Testis (tissue), 3 donors: Measurements from ENCODE around the gene EYS. TPM values are rescaled to one million over a fixed set of nuclear protein-coding genes. Genes with fewer than 3 reads are reported as not detected.
"Not testable (repeated sequence)": the region's sequence is repeated elsewhere in the genome, so short reads cannot be mapped to it uniquely, and the experiment has no call there.

ENCODE experiments used
- DNase-seq: peaks from one replicate; pipeline ENCODE4 v3.0.0-alpha.2; 2019
- H3K27ac ChIP-seq, 2 donors: fragments of 200-600 bp; sonication (generic); one replicate each; pipeline ENCODE4 v1.5.1; 2019
- H3K27me3 ChIP-seq: fragments of 200-600 bp; sonication (generic); one replicate; pipeline ENCODE4 v1.5.1; 2019
- H3K36me3 ChIP-seq: fragments of 200-600 bp; sonication (generic); one replicate; pipeline ENCODE4 v1.5.1; 2017; ENCODE audit warnings: low read depth; ENCODE audit errors: missing control alignments
- H3K4me1 ChIP-seq: fragments of 200-600 bp; sonication (generic); one replicate; pipeline ENCODE4 v1.5.1; 2019
- H3K4me3 ChIP-seq, 2 donors: fragments of 200-600 bp; sonication (generic); one replicate each; pipeline ENCODE4 v1.5.1; 2017 to 2019
- H3K9me3 ChIP-seq: fragments of 200-600 bp; sonication (generic); one replicate; pipeline ENCODE4 v1.5.1; 2017
- POLR2A ChIP-seq: fragments of 450-650 bp; IDR thresholded peaks from one replicate; pipeline ENCODE4 v1.6.1; 2017; ENCODE audit warnings: antibody characterized with exemption, mild to moderate bottlenecking, moderate library complexity
- WGBS, 2 donors: methylation state at CpG; one replicate each; pipeline ENCODE4 v1.1.5; 2018; 5-methylcytosine and 5-hydroxymethylcytosine counted together
- intact Hi-C: fragments of 100-400 bp; cut with DNase I; formaldehyde crosslinking; loops from one replicate; pipeline ENCODE4 v1.15.1; 2023; ENCODE audit warnings: low total_unique reads
- polyA plus RNA-seq: library from polyadenylated mRNA; stranded (reverse); fragments of 350-450 nt; fragmentation: Illumina TruSeq; extraction: RNeasy Lipid Tissue Mini Kit (QIAGEN cat#74804); gene quantifications from one replicate; pipeline ENCODE4 v1.2.3, GENCODE V29; 2014; ENCODE audit warnings: low read depth, low replicate concordance; ENCODE audit not compliant: insufficient read depth
- total RNA-seq, 2 donors: library from RNA; depleted of rRNA; stranded (reverse); fragments of >200 nt; gene quantifications; one replicate each; pipeline ENCODE4 v1.2.3, GENCODE V29; 2016
- TF ChIP-seq, protein P1 (sequence below), 3 experiments: fragments of 450-650 bp in 2 of 3; fragments of 200-600 bp in 1 of 3; sonication (generic) in 1 of 3; IDR thresholded peaks; one replicate each; pipeline ENCODE4 v1.5.1; 2016 to 2019; ENCODE audit warnings: antibody characterized with exemption in 3 of 3, mild to moderate bottlenecking in 2 of 3, moderate library complexity in 1 of 3

The EYS gene
- total and polyA plus RNA-seq, 3 donors from 2014 or later, result 1.3 to 2.8 (median 2.6) TPM

DNA sequence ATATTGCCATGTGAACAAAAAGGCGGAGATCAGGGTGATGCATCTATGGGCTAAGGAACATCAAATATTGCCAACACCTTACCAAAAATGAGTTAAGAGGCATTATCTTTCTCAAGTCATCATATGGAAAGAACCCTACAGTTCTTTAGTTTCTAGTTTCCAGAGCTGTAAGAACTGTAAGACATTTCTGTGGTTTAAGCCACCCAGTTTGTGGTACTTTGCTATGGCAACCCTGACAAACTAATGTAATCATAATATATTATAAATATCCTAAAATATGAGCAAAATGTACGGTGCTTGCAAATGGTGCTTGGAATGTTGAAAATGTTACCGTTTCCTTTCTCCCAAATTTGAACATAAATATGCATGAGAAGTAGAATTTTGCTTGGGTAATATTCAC is 1721.8 kb downstream of the EYS start:
- 96 to 97% methylated on average over 3 of the region's 3 CpGs for WGBS, 2 donors
- H3K9me3 ChIP-seq, result no peaks in the 10 kb centered on the region
- intact Hi-C loops, result no loop called here
- DNase-seq, result no peak
- no peak overlapping the region for H3K4me3 ChIP-seq
- TF ChIP-seq, protein P1, sequence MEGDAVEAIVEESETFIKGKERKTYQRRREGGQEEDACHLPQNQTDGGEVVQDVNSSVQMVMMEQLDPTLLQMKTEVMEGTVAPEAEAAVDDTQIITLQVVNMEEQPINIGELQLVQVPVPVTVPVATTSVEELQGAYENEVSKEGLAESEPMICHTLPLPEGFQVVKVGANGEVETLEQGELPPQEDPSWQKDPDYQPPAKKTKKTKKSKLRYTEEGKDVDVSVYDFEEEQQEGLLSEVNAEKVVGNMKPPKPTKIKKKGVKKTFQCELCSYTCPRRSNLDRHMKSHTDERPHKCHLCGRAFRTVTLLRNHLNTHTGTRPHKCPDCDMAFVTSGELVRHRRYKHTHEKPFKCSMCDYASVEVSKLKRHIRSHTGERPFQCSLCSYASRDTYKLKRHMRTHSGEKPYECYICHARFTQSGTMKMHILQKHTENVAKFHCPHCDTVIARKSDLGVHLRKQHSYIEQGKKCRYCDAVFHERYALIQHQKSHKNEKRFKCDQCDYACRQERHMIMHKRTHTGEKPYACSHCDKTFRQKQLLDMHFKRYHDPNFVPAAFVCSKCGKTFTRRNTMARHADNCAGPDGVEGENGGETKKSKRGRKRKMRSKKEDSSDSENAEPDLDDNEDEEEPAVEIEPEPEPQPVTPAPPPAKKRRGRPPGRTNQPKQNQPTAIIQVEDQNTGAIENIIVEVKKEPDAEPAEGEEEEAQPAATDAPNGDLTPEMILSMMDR (IDR thresholded peaks at IDR 0.05), result no peak
- TF ChIP-seq POLR2A, result no peak
- H3K36me3 ChIP-seq, result no peaks in the 10 kb centered on the region
- no peaks in the 10 kb centered on the region for H3K4me1 ChIP-seq
- H3K27me3 ChIP-seq, result no peaks in the 10 kb centered on the region
- H3K27ac ChIP-seq, result no peak overlapping the region

DNA sequence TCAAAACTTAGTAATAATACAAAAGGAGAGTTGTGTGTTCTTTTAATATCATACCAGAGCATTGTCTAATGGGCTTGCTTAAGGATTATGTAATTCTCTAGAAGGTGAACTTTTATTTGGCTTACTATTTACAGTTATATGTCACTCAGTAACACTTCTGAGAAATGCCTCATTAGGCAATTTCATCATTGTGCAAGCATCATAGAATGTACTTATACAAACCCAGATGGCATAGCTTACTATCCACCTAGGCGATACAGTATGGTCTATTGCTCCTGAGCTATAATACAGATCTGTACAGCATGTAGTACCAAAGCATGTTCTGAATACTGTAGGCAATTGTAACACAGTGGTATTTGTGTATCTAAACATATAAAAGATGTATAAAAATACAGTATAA is 1731.3 kb downstream of the EYS start:
- no peaks in the 10 kb centered on the region for H3K4me1 ChIP-seq
- WGBS, 2 donors, result 0 to 71% methylated on average over 1 of the region's 1 CpG
- intact Hi-C loops, result no loop called here
- H3K4me3 ChIP-seq, result no peak overlapping the region
- TF ChIP-seq, protein P1 (IDR thresholded peaks at IDR 0.05), result no peak
- H3K36me3 ChIP-seq, result no peaks in the 10 kb centered on the region
- H3K9me3 ChIP-seq, result no peaks in the 10 kb centered on the region
- no peaks in the 10 kb centered on the region for H3K27me3 ChIP-seq
- DNase-seq, result no peak
- H3K27ac ChIP-seq, result no peak overlapping the region

DNA sequence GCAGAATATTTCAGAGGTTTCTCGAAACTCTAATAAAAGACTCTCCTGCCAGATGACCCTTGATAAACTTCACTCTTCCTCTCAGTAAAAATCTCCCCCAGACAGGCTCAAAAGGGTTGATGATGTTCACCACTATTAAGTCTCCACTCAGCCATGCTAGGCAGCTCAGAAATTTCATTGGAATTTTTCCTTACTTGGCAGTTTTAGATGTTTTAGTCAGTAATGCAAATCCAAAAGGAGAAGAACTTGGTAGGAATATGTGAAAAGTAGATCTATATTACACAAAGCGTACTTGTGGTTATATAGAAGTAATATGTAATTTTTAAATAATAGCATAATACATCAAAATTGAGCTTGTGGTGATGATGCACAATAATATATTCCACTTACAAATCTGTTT is 1738.4 kb downstream of the EYS start:
- TF ChIP-seq, protein P1 (IDR thresholded peaks at IDR 0.05), result no peak
- no peak for TF ChIP-seq POLR2A
- no peaks in the 10 kb centered on the region for H3K9me3 ChIP-seq
- H3K36me3 ChIP-seq, result no peaks in the 10 kb centered on the region
- H3K27ac ChIP-seq, result no peak overlapping the region
- no peaks in the 10 kb centered on the region for H3K4me1 ChIP-seq
- intact Hi-C loops, result no loop called here
- no peak for DNase-seq
- 73 to 81% methylated on average over 2 of the region's 2 CpGs for WGBS, 2 donors
- no peaks in the 10 kb centered on the region for H3K27me3 ChIP-seq
- H3K4me3 ChIP-seq, result no peak overlapping the region

DNA sequence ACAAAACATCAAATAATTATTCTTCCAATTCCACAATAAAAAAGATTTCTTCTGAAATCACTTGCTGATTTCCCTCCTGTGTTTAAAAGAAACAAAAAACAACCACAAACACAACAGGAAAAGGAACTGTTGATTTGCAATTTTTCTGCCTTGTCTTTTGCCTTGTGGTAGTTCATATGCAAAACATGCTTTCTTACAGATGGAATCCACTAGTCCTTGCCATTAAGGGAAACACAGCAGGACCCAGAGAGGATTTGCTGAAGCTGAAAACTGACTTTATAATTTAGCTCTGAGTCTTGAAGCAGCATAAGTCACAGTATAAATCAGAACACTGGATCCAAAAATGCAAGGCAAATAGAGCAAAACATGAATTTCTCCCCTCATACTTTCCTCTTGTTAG is 1742.7 kb downstream of the EYS start:
- intact Hi-C loops, result no loop called here
- Histone ChIP-seq H3K27me3 (no peaks in the 10 kb centered on the region), H3K27ac (no peak overlapping the region), H3K4me1 (no peaks in the 10 kb centered on the region), H3K36me3 (no peaks in the 10 kb centered on the region), H3K9me3 (no peaks in the 10 kb centered on the region), H3K4me3 (no peak overlapping the region)
- TF ChIP-seq, protein P1 (IDR thresholded peaks at IDR 0.05), result no peak
- TF ChIP-seq POLR2A, result no peak
- no peak for DNase-seq

DNA sequence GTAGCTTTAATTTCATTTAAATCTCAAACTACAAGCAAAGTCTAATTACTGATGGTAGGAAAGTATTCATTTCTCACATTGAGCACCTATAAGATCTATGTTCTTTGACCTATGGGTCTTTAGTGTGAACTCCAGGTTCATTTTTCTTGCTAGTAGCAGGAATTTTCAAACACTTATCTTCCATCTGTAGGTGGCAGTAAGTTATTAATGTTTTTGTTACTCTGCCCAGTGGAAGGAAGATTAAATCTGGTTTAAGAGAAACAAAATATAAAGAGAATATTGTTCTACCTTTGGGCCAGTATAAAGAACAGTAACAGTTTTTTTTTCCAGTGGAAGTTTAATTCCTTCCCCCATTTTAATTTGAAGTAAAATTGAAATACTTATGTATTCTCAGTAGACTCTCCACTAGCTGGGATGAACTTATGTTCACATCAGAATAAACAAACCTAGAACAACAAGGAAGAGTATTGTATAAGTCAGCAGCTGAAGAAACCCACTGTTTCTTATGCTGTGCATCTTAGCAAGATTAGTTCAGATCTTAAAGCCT is 1743.2 kb downstream of the EYS start:
- no peaks in the 10 kb centered on the region for H3K36me3 ChIP-seq
- intact Hi-C loops, result no loop called here
- no peak for TF ChIP-seq POLR2A
- TF ChIP-seq, protein P1 (IDR thresholded peaks at IDR 0.05), result no peak
- no peaks in the 10 kb centered on the region for H3K4me1 ChIP-seq
- no peak for DNase-seq
- H3K27ac ChIP-seq, result no peak overlapping the region
- no peak overlapping the region for H3K4me3 ChIP-seq
- H3K9me3 ChIP-seq, result no peaks in the 10 kb centered on the region
- no peaks in the 10 kb centered on the region for H3K27me3 ChIP-seq

DNA sequence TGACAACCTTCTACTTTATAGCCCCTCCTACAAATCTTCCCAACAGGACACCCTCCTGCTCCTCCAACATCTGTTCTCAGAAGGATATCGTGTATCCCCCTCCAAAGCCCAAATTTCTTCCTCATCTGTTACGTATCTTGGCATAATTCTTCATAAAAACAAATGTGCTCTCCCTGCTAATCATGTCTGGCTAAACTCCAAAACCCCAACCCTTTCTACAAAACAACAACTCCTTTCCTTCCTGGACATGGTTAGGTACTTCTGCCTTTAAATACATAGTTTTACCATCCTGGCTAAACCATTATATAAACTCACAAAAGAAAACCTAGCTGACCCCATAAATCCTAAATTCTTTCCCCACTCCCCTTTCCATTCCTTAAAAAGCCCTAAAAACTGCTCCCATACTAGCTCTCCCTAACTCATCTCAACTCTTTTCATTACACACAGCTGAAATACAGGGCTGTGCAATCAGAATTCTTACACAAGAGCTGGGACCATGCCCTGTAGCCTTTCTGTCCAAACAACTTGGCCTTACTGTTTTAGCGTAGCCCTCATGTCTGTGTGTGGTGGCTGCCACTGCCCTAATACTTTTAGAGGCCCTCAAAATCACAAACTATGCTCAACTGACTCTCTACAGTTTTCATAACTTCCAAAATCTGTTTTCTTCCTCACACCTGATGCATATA is 1753.5 kb downstream of the EYS start:
- H3K27me3 ChIP-seq, intact Hi-C loops, H3K9me3 ChIP-seq, H3K36me3 ChIP-seq, DNase-seq, H3K27ac ChIP-seq, H3K4me1 ChIP-seq, H3K4me3 ChIP-seq: not testable (repeated sequence)
- WGBS, 2 donors, result 56 to 60% methylated on average over 3 of the region's 3 CpGs
